Esophagus muscularis mucosa (tissue), 3 donors: ENCODE measurements around the gene ACR.

Experiments
- POLR2A ChIP-seq: fragments of 450-650 bp; IDR thresholded peaks from one replicate; pipeline ENCODE4 v1.6.1; 2017; ENCODE audit warnings: antibody characterized with exemption, moderate library complexity, mild to moderate bottlenecking, low read depth
- TF ChIP-seq, protein P1 (sequence below), 3 experiments: fragments of 200-600 bp in 2 of 3; fragments of 450-650 bp in 1 of 3; sonication (generic) in 2 of 3; IDR thresholded peaks; one replicate each; pipeline ENCODE4 v1.5.1; 2017 to 2019; ENCODE audit warnings: antibody characterized with exemption in 3 of 3, mild to moderate bottlenecking in 2 of 3, moderate library complexity in 1 of 3

GRCh38 chr22:50732681-50733080, 5.3 kb upstream of the ACR start:
- TF ChIP-seq, protein P1, sequence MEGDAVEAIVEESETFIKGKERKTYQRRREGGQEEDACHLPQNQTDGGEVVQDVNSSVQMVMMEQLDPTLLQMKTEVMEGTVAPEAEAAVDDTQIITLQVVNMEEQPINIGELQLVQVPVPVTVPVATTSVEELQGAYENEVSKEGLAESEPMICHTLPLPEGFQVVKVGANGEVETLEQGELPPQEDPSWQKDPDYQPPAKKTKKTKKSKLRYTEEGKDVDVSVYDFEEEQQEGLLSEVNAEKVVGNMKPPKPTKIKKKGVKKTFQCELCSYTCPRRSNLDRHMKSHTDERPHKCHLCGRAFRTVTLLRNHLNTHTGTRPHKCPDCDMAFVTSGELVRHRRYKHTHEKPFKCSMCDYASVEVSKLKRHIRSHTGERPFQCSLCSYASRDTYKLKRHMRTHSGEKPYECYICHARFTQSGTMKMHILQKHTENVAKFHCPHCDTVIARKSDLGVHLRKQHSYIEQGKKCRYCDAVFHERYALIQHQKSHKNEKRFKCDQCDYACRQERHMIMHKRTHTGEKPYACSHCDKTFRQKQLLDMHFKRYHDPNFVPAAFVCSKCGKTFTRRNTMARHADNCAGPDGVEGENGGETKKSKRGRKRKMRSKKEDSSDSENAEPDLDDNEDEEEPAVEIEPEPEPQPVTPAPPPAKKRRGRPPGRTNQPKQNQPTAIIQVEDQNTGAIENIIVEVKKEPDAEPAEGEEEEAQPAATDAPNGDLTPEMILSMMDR (IDR thresholded peaks at IDR 0.05) = no peak
- no peak for TF ChIP-seq POLR2A
